ENCODE results near the gene SPATA7.
"Not testable (repeated sequence)": the region's sequence is repeated elsewhere in the genome, so short reads cannot be mapped to it uniquely, and the experiment has no call there.

SPATA7 gene

DNA sequence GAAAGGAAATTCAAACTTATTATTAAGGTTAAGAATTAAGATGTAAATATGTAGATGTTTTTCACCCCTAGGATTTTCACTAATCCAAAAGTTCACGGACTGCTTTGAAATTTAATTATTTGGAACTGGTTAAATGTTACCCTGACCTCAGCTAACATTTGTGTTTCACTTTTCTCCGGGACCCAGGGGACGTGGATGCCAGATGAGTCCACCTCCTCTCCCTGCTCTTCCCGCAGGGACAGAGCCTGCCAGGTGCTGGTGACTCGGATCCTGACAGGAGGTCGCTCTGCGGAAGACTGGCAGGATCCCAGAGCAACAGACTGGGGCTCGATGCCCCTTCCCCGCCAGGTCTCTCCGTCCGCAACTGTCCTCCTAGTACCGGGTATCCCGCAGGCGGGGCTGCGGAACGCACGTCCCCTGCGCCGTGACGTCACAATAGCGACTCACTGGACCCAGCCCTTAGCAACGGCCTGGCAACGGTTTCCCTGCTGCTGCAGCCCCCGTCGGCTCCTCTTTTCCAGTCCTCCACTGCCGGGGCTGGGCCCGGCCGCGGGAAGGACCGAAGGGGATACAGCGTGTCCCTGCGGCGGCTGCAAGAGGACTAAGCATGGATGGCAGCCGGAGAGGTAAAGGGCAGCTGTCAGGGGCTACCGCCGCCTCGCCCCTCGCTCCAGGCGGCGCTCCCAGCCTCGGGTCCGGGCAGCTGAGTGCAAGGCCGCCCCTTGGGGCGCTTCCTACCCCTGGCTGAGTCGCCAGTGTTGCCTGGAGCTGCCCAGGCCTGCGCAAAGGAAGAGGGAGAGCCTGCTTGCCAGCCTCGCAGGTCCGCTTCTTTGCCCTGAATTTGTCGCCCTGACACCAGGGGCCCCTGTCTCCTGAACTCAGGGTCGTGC lies at the start of gene SPATA7:
Gene SPATA7, plus strand, starts transcription at position 446 of the 890 bp plus-strand sequence. Its CDS starts 162 bp downstream, at position 608.
- DNase-seq: peak in 55 of 56 donors; percentile 61 to 98 (median 89)

DNA sequence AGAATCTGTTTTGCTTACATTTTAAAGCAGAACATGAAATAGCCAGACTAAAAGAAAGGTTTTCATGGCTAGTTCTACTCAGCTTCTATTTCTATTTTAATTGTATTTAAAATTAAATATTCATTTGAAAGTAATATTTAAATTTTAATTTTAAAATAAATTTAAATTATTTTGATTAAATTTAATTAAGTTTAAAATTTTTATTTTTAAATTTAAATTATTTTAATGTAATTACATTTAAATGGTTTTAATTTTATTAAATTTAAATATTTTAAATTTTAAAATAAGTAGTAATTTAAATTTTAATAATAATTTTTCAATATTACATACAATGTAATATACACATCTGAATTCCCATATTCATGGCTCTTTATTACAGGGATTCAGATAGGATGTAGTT lies 45.1 kb upstream of the SPATA7 start:
- no peak for DNase-seq

DNA sequence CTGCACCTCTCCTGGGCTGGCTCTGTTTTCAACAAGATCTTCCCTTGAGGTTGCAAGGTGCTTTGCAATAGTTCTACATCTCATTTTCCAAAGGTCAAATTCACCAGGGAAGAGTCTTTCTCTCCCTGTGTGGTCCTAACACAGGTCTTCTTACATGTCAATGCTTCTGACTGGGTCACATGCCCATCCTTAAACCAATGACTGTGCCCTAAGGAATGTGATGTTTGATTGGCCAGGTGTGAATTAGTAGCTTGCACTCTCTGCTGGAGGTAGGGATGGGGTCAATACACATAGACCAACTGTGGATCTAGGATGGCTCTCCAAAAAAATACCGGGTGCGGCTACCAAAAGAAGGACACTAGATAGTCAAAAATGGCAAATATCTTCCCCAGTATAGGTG lies 42.5 kb upstream of the SPATA7 start:
- no peak for DNase-seq

DNA sequence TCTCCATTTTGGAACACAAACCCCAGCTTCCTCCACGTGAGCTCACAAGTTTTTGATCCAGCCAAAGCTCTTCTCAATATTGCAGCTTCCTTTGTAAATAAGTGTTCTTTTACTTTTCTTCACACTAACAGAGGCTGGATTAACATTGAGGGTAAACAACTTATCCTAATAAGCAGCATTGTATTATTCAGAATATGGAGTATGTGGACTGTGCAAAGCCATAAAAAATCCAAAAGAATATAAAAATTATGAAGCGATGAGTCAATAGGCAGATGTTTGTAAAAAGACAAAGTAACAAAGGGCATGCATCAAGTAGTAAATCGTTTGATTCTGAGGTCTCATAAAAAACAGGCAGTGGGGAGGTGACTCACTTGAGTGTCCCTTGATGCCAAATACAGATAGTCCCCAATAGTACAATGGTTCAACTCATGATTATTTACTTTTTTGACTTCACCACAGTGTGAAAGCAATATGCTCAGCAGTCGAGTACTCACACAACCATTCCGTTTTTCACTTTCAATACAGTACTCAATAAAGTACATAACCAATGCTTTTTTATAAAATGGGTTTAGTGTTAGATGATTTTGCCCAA lies 39.3 kb upstream of the SPATA7 start:
- no peak for DNase-seq

GRCh38 chr14:88348546-88348945 lies 36.9 kb upstream of the SPATA7 start:
- no peak for DNase-seq

- DNase-seq: peak in 16 of 56 donors; percentile 5 to 61 (median 22)
These were observed 33.3 kb upstream of the SPATA7 start for GRCh38 chr14:88351966-88352691.

- no peak for DNase-seq
These were observed 32.8 kb upstream of the SPATA7 start for GRCh38 chr14:88352698-88353097.

- no peak for DNase-seq
These were observed 31.1 kb upstream of the SPATA7 start for GRCh38 chr14:88354358-88354757.

DNA sequence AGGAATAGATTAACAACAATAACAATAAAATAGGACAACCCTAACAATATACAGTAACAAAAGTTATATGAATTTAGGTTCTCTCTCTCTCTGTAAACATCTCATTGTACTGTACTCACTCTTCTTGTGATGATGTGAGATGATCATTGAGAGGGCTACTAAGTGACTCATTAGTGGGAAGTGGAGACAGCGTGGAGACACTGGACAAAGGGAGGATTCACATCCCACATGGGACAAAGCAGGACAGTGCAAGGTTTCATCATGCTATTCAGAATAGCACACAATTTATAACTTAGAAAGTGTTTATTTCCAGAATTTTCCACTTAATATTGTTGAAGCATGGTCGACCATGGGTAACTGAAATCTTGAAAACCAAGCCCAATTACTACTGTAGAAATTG lies 26.0 kb upstream of the SPATA7 start:
- DNase-seq: peak in 21 of 56 donors; percentile 3 to 55 (median 26)

- no peak for DNase-seq
These were observed 21.8 kb upstream of the SPATA7 start for GRCh38 chr14:88363644-88364043.

GRCh38 chr14:88364710-88365413 lies 20.6 kb upstream of the SPATA7 start:
- DNase-seq: no peak

- DNase-seq: no peak
These were observed 16.0 kb upstream of the SPATA7 start for GRCh38 chr14:88369496-88369895.

DNA sequence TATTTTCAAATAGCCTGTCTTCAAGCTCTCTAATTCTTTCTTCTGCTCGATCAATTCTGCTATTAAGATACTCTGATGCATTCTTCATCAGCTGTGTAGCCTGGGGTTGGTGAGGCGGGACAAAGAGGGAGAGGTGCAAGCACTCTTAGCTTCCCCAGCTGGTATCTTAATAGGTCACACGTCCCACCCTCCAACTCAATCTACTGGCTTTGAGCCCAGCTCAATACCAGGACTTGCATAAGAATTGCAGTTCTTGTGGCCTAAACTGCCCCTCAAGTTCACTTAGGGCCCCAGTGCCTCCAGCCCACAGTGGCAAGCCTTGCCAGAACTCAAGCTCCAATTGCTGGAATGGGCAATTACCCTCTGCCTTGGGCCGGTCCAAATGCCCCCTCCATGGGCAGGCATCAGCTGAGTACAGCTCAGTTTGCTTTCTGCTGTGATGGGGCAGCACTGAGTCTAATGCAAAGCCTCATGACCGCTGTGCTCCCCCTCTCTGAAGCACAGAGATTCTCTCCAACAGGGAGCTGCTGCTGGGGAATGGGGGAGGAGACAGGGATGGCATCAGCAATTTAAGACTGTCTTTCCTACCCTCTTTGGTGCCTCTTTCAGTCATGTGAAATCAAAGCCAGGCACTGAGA lies 5.6 kb upstream of the SPATA7 start:
- peak in 9 of 56 donors; percentile 1 to 42 (median 6) for DNase-seq

DNA sequence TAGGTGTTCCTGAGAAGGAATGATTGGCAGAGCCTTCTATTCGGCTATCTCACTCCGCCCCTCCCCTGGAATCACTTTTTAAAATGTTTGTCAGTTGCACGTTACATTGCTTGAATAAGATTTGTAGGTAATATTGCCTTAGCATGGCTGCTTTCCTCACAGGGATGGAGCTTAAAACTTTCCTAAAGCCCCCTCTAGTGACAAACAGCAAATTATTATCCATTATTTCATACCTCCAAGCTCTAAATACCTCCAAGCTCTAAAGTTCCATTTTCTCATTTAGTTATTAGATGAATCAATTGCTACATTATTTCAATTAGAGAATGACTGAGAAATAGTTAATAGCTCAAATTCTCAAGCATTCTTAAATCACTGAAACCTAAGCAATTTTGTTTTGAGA lies 5.1 kb upstream of the SPATA7 start:
- DNase-seq: peak in 1 of 56 donors; percentile 41

- not testable (repeated sequence) for DNase-seq
These were observed 3.8 kb upstream of the SPATA7 start for GRCh38 chr14:88381634-88382033.

- DNase-seq: no peak
These were observed 739 bp upstream of the SPATA7 start for GRCh38 chr14:88384718-88385117.

DNA sequence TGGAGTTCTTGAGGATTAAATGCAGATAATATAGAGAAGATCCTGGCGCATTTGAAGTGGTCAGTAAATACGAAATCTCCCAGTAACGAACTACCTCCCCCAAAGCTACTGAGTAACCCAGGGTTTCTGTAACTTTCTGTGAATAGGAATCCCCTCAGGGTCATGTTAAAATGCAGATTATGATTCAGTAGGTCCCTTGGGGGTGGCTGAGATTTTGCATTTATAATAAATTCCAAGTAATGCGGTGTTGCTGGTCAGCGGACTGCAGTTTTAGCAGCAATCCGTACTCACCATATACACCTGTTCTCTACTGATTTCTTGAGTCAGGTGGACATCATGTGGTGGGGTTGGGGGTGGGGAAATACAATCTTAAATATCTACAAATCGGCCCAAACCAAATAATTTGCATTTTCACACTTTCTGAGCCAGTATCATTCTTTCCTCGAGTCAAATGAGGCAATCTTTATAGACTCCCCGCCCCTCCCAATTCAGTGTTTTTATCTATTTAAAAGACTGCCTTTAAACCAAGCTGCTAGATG lies 868 bp downstream of the SPATA7 start:
- peak in 1 of 56 donors; percentile 10 for DNase-seq

DNA sequence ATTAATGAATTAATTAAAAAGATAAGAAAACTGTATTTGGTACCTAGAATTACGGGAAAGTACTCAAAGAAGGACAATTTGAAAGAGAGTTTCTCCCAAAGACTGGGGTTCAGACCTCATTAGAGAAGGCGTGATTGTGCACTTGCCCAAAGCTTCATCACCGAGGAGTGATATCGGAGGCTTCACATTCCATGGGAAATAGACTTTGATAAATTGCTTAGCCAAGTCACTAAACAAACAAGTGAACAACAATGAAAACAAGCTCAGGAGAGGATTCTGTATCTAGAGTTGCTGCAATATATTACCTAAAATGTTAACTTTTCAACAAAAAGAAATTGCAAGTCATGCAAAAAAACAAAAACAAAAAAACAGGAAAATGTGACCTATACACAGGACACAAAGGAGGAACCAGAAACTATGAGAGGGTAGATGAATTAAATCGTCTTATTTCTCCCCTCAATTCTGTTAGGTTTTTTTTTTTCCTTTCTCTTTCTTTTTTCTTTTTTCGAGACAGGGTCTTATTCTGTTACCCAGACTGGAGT lies 3.4 kb downstream of the SPATA7 start:
- DNase-seq: no peak

GRCh38 chr14:88392609-88393008 lies 7.2 kb downstream of the SPATA7 start:
- no peak for DNase-seq

GRCh38 chr14:88411039-88411438 lies 25.6 kb downstream of the SPATA7 start:
- no peak for DNase-seq

All from amygdala (tissue), 56 donors.